ENCODE data around the gene VPS13C. TPM values are rescaled to one million over a fixed set of nuclear protein-coding genes. Genes with fewer than 3 reads are reported as not detected.

Gene VPS13C
- total and polyA plus RNA-seq, 2 donors (not counting 3 experiments of a cell fraction or from before 2014, with no cell fraction given), result 10.8 to 60.3 TPM

DNA sequence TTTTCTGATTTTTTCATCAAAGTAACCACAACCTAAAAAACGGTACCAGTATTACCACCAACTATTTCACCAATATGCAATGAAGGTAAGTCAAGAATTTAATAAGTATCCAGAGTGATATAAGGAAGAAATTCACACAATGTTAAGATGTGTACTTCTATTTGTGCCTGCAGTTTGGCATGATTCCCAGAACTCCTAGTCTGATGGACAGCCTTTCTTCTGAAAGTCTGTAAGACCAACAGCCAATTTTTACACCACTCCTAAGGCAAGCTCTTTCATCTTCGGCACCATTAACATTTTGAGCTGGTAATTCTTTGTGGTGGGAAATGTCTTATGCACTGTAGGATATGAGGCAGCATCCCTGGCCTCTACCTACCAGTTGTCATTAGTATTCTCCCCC is 108.3 kb downstream of the VPS13C start:
- Histone ChIP-seq H3K4me2 (ENCODE audit: insufficient read depth, low read length) (no peak overlapping the region), H3K9me3 (replicated peaks; ENCODE audit: control insufficient read depth, insufficient read depth, low read length) (no peaks in the 10 kb centered on the region), H3K4me1 (ENCODE audit: control insufficient read depth, extremely low read depth, insufficient read depth, low read length) (no peaks in the 10 kb centered on the region), H4K20me1 (replicated peaks; ENCODE audit: control insufficient read depth, extremely low read depth, insufficient read depth, low read length) (no peaks in the 10 kb centered on the region), H3K79me2 (ENCODE audit: control insufficient read depth, insufficient read depth, low read length) (no peaks in the 10 kb centered on the region), H3K9me1 (replicated peaks; ENCODE audit: control insufficient read depth, extremely low read depth, insufficient read depth, low read length) (no peaks in the 10 kb centered on the region), H3K4me3 (replicated peaks in 1 of 3; ENCODE audit: insufficient read depth in 1 of 3, low read depth in 1 of 3, low read length in 3 of 3) (no peak overlapping the region), H3K27ac (ENCODE audit: insufficient read depth, low read depth, low read length) (no peak overlapping the region), H2AFZ (ENCODE audit: low read depth, low read length) (no peak overlapping the region), H3K9ac (replicated peaks; ENCODE audit: extremely low read depth, insufficient read depth, low read length) (no peak overlapping the region), H3K27me3 (ENCODE audit: control insufficient read depth in 2 of 2, insufficient read depth in 2 of 2, low read length in 2 of 2) (no peaks in the 10 kb centered on the region), H3K36me3 (ENCODE audit: control insufficient read depth in 2 of 2, extremely low read depth in 1 of 2, insufficient read depth in 2 of 2, low read length in 2 of 2) (no peaks in the 10 kb centered on the region)
- CTCF ChIA-PET, result interaction anchor here (1.2 kb wide), 1 partner anchor 10 kb away, joined by 4 read pairs; no protein-coding TSS in a partner anchor
- no peak for FAIRE-seq
- intact Hi-C loops (cut with micrococcal nuclease), result no loop called here
- TF ChIP-seq JUN (IDR thresholded peaks at IDR 0.05; ENCODE audit: borderline replicate concordance, insufficient read depth, insufficient read length, low read depth), result no peak
- TF ChIP-seq, protein P1, sequence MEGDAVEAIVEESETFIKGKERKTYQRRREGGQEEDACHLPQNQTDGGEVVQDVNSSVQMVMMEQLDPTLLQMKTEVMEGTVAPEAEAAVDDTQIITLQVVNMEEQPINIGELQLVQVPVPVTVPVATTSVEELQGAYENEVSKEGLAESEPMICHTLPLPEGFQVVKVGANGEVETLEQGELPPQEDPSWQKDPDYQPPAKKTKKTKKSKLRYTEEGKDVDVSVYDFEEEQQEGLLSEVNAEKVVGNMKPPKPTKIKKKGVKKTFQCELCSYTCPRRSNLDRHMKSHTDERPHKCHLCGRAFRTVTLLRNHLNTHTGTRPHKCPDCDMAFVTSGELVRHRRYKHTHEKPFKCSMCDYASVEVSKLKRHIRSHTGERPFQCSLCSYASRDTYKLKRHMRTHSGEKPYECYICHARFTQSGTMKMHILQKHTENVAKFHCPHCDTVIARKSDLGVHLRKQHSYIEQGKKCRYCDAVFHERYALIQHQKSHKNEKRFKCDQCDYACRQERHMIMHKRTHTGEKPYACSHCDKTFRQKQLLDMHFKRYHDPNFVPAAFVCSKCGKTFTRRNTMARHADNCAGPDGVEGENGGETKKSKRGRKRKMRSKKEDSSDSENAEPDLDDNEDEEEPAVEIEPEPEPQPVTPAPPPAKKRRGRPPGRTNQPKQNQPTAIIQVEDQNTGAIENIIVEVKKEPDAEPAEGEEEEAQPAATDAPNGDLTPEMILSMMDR (IDR thresholded peaks at IDR 0.05; ENCODE audit: extremely low read depth in 1 of 2, insufficient read depth in 1 of 2, low read depth in 1 of 2, low read length in 2 of 2), result no peak
- no peak for TF ChIP-seq MYC (IDR thresholded peaks at IDR 0.05; ENCODE audit: low read depth, low read length)
- dilution Hi-C loops (cut with MboI; ENCODE audit: extremely low pct_ligation_motif_present, low sequenced_read_pairs), result no loop called here
- DNase-seq (ENCODE audit: low read depth, low spot score), result peak; percentile 30
- BruUV-seq (replicated peaks), result no TSS peak
- POLR2A ChIA-PET, result no interaction called here

DNA sequence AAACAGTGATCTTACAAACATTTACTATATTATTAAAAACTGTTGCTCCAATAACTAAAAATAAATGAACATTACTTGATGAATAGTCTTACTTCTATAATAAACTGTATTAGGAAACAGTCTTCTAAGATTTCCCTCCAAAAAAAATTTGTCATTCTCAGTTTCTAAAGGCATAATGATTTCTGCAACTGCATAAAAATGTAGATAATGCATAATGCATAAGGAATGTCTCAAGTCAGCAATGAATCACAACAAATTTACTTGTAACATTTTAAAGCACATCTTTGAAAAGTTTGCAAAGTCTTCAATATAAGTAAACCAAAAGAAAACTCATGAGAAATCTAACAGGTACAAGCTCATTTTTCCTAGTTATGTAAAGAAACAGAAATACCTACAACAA is 113.5 kb downstream of the VPS13C start:
- Histone ChIP-seq H3K4me1 (ENCODE audit: control insufficient read depth, extremely low read depth, insufficient read depth, low read length) (no peaks in the 10 kb centered on the region), H3K9me3 (replicated peaks; ENCODE audit: control insufficient read depth, insufficient read depth, low read length) (no peaks in the 10 kb centered on the region), H4K20me1 (replicated peaks; ENCODE audit: control insufficient read depth, extremely low read depth, insufficient read depth, low read length) (no peaks in the 10 kb centered on the region), H3K27me3 (ENCODE audit: control insufficient read depth in 2 of 2, insufficient read depth in 2 of 2, low read length in 2 of 2) (no peaks in the 10 kb centered on the region), H3K4me3 (replicated peaks in 1 of 3; ENCODE audit: insufficient read depth in 1 of 3, low read depth in 1 of 3, low read length in 3 of 3) (no peak overlapping the region), H2AFZ (ENCODE audit: low read depth, low read length) (no peak overlapping the region), H3K9ac (replicated peaks; ENCODE audit: extremely low read depth, insufficient read depth, low read length) (no peak overlapping the region), H3K27ac (ENCODE audit: insufficient read depth, low read depth, low read length) (no peak overlapping the region), H3K79me2 (ENCODE audit: control insufficient read depth, insufficient read depth, low read length) (no peaks in the 10 kb centered on the region), H3K4me2 (ENCODE audit: insufficient read depth, low read length) (no peak overlapping the region), H3K9me1 (replicated peaks; ENCODE audit: control insufficient read depth, extremely low read depth, insufficient read depth, low read length) (no peaks in the 10 kb centered on the region), H3K36me3 (ENCODE audit: control insufficient read depth in 2 of 2, extremely low read depth in 1 of 2, insufficient read depth in 2 of 2, low read length in 2 of 2) (peaks cover 0 to 5% of the 10 kb centered on the region in 2 experiments)
- TF ChIP-seq POLR2AphosphoS5 (IDR thresholded peaks at IDR 0.05; ENCODE audit: insufficient read depth, low read depth, low read length) (no peak), MYC (IDR thresholded peaks at IDR 0.05; ENCODE audit: low read depth, low read length) (no peak), GATA2 (IDR thresholded peaks at IDR 0.05; ENCODE audit: insufficient read depth, insufficient read length, low read depth, low read length) (no peak), POLR2A (IDR thresholded peaks at IDR 0.05; ENCODE audit: low read depth, low read length) (no peak), EZH2 (IDR thresholded peaks at IDR 0.05; ENCODE audit: borderline replicate concordance, low read depth, low read length, severe bottlenecking) (no peak), JUN (IDR thresholded peaks at IDR 0.05; ENCODE audit: borderline replicate concordance, insufficient read depth, insufficient read length, low read depth) (no peak), FOS (IDR thresholded peaks at IDR 0.05; ENCODE audit: borderline replicate concordance, insufficient read depth, low read length) (no peak)
- TF ChIP-seq, protein P1 (IDR thresholded peaks at IDR 0.05; ENCODE audit: extremely low read depth in 1 of 2, insufficient read depth in 1 of 2, low read depth in 1 of 2, low read length in 2 of 2), result no peak
- dilution Hi-C loops (cut with MboI; ENCODE audit: extremely low pct_ligation_motif_present, low sequenced_read_pairs), result no loop called here
- intact Hi-C loops (cut with micrococcal nuclease), result no loop called here
- DNase-seq (ENCODE audit: low read depth, low spot score), result no peak
- CTCF ChIA-PET, result no interaction called here
- POLR2A ChIA-PET, result no interaction called here
- no TSS peak for BruUV-seq (replicated peaks)
- FAIRE-seq, result no peak

All from endothelial cell of umbilical vein (primary cell).